ENCODE results near the gene ZNF829. TPM values are rescaled to one million over a fixed set of nuclear protein-coding genes. Genes with fewer than 3 reads are reported as not detected.
A peak's percentile ranks its signal among the peaks of the same experiment; 100 is the strongest.

ZNF829 gene
- total and polyA plus RNA-seq, 12 donors: 0.78 to 4.1 (median 2.5) TPM

DNA sequence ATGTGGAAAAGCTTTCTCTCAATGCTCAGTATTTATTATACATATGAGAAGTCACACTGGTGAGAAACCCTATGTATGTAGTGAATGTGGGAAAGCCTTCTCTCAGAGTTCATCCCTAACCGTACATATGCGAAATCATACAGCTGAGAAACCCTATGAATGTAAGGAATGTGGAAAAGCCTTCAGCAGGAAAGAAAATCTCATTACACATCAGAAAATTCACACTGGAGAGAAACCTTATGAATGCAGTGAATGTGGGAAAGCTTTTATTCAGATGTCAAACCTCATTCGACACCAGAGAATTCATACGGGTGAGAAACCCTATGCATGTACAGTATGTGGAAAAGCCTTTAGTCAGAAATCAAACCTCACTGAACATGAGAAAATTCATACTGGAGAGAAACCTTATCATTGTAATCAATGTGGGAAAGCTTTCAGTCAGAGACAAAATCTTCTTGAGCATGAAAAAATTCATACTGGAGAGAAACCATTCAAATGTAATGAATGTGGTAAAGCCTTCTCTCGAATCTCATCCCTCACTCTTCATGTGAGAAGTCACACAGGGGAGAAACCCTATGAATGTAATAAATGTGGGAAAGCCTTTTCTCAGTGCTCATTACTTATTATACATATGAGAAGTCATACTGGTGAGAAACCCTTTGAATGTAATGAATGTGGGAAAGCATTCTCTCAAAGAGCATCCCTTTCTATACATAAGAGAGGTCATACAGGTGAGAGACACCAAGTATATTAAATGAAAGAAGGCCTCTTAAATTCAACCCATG is 34.4 kb upstream of the ZNF829 start:
- Histone ChIP-seq H3K9me3 (peaks cover 0 to 100% (median 66%) of the 10 kb centered on the region in 11 donors), H3K36me3 (peaks cover 0 to 94% (median 51%) of the 10 kb centered on the region in 9 donors), H3K4me1 (no peaks in the 10 kb centered on the region), H3K27ac (no peak overlapping the region), H3K27me3 (no peaks in the 10 kb centered on the region), H3K4me3 (no peak overlapping the region)
- ATAC-seq: no peak
- intact Hi-C loops (cut with DNase I): no loop called here
- 96% methylated on average over 5 of the region's 5 CpGs for WGBS, 2 donors
- DNase-seq: no peak
- TF ChIP-seq, protein P1, sequence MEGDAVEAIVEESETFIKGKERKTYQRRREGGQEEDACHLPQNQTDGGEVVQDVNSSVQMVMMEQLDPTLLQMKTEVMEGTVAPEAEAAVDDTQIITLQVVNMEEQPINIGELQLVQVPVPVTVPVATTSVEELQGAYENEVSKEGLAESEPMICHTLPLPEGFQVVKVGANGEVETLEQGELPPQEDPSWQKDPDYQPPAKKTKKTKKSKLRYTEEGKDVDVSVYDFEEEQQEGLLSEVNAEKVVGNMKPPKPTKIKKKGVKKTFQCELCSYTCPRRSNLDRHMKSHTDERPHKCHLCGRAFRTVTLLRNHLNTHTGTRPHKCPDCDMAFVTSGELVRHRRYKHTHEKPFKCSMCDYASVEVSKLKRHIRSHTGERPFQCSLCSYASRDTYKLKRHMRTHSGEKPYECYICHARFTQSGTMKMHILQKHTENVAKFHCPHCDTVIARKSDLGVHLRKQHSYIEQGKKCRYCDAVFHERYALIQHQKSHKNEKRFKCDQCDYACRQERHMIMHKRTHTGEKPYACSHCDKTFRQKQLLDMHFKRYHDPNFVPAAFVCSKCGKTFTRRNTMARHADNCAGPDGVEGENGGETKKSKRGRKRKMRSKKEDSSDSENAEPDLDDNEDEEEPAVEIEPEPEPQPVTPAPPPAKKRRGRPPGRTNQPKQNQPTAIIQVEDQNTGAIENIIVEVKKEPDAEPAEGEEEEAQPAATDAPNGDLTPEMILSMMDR (IDR thresholded peaks at IDR 0.05): no peak

DNA sequence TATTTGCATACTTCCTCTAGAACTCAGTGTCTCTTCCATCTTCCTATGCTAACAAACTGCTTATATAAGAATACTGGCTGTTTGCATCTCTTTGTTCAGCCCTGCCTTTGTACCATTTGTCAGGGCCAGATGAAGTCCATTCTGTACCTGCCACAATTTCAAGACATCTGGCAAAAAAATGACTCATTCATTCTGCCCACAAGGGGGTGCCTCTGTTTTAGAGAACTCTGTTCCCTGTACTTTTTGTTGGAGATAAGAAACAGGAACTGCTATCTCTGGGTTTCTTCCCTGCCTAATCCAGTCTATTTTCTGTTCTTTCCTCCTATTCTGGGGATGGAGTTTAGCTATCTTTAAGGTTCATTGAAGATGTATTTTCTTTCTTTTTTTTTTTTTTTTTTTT is 23.1 kb upstream of the ZNF829 start:
- Histone ChIP-seq H3K36me3 (peaks cover 0 to 99% (median 76%) of the 10 kb centered on the region in 9 donors), H3K4me3 (no peak overlapping the region), H3K4me1 (no peaks in the 10 kb centered on the region), H3K9me3 (peaks cover 0 to 89% (median 5%) of the 10 kb centered on the region in 11 donors), H3K27ac (no peak overlapping the region), H3K27me3 (no peaks in the 10 kb centered on the region)
- TF ChIP-seq, protein P1 (IDR thresholded peaks at IDR 0.05): peak in 2 of 9 donors; percentile 12 to 13
- intact Hi-C loops (cut with DNase I): no loop called here
- ATAC-seq (no peak), DNase-seq (no peak)

DNA sequence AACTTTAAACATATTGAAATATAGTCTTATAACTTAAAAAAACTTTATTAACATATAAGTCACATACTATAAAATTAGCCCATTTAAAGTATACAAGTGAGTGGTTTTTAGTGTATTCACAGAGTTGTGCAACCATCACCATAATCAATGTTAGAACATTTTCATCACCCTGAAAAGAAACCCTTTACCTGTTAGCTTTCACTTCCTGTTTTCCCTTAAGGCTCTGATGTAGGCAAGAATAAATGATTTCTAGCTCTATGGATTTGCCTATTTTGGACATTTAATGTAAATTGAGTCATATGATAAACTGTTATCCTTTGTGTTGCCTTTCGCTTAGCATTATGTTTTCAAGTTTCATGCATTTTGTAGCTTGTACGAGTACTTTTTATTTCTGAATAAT is 15.6 kb upstream of the ZNF829 start:
- TF ChIP-seq, protein P1 (IDR thresholded peaks at IDR 0.05): no peak
- intact Hi-C loops (cut with DNase I): no loop called here
- Histone ChIP-seq H3K27me3 (no peaks in the 10 kb centered on the region), H3K9me3 (peaks cover 0 to 98% (median 9%) of the 10 kb centered on the region in 11 donors), H3K27ac (no peak overlapping the region), H3K36me3 (peaks cover 0 to 95% (median 45%) of the 10 kb centered on the region in 9 donors), H3K4me3 (no peak overlapping the region), H3K4me1 (no peaks in the 10 kb centered on the region)
- ATAC-seq: no peak
- DNase-seq: no peak
- 96 to 98% methylated on average over 2 of the region's 2 CpGs for WGBS, 2 donors

DNA sequence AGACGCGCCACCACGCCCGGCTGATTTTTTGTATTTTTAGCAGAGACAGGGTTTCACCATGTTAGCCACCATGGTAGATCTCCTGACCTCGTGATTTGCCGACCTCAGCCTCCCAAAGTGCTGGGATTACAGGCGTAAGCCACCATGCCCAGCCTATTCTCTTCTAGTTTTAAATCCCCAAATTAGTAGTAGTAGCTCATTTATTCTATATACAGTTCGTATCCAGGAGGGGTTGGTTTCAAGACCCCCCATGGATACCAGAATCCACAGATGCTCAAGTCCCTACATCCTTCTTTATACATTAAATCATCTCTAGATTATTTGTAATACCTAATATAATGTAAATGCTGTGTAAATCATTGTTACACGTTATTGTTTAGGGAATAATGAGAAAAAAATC is 2.0 kb upstream of the ZNF829 start:
- no peak for ATAC-seq
- TF ChIP-seq, protein P1 (IDR thresholded peaks at IDR 0.05): no peak
- DNase-seq: no peak
- H3K9me3 ChIP-seq: peaks cover 0 to 60% (median 4%) of the 10 kb centered on the region in 11 donors
- H3K27me3 ChIP-seq: no peaks in the 10 kb centered on the region
- H3K4me3 ChIP-seq: no peak overlapping the region
- H3K4me1 ChIP-seq: peaks cover 0 to 21% (median 11%) of the 10 kb centered on the region in 9 donors
- H3K36me3 ChIP-seq: peaks cover 0 to 65% (median 42%) of the 10 kb centered on the region in 9 donors
- no peak overlapping the region for H3K27ac ChIP-seq
- intact Hi-C loops (cut with DNase I): loop anchor here in 3 of 10 donors (5.0 kb wide), 3 partner anchors 66 to 146 kb away; partner anchors contain the start of genes ZNF345 (in 2 of the 3) and ZNF850 (in 1 of the 3)
- 94 to 97% methylated on average over 9 of the region's 9 CpGs for WGBS, 2 donors

All from heart right ventricle (tissue), 16 donors.